IPS-NIHi11 (cell line): Measurements from ENCODE around the gene LAMA3.

Experiments
- DNase-seq: peaks from one replicate; pipeline ENCODE4 v3.0.0; 2012; ENCODE audit warnings: mixed read lengths, low spot score

Gene LAMA3

DNA sequence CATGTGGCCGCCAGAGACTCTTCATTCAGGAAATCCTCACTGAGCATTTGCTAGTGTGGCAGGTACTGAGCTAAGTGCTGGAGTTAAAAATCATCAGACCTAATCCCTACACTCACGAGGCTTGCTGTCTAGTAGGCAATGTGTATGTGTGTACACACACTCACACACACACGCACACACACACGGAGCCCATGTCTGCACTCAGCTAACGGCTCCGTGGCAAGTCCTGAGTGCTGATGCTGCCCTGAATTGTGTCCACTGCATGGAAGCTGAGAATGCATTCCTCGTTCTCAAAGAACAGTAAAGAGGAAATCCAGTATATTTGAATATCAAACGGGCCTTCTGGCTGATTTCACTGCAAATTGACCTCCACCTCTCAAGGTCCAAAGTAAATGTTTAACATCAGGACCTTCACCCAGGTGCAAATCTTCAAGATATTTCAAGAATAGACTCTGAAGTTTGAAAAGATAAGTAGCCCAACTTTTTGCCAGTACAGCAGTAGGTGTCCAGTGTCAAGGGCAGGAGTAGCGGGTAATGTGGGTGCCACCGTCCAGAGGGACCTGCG is 189.2 kb downstream of the LAMA3 start:
- DNase-seq: no peak

- no peak for DNase-seq
These were observed 189.9 kb downstream of the LAMA3 start for GRCh38 chr18:23879126-23879525.

- DNase-seq: no peak
These were observed 190.3 kb downstream of the LAMA3 start for GRCh38 chr18:23879544-23879943.

DNA sequence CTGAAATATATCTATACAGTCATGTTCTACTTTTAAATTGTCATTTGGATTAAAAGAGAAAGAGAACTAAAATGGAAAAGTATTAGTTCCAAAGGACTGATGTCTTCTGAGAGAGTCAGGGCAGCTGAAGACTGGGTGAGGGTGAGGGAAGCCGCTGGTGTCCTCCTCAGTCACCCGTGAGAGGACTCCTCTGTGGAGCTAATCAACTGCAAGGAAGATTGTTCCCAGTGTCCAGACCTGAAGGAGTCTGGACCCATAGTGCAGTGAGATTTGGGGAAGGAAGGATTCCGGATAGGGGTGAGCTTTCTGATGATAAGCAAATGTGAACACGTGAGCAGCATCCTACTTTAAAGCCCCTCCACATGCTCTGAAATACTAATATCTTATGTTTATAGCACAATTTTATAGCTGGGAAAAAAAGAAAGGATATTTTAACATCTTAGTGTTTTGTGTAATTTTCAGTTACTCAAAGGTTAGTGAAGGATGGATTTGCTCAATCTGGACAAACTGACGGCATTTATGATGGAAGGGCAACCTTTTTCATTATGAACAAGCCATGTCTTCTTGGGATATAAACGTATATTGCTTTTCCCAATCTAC is 190.8 kb downstream of the LAMA3 start:
- DNase-seq: no peak

- DNase-seq: no peak
These were observed 191.8 kb downstream of the LAMA3 start for GRCh38 chr18:23880931-23881617.

- DNase-seq: no peak
These were observed 192.5 kb downstream of the LAMA3 start for GRCh38 chr18:23881778-23882177.

- no peak for DNase-seq
These were observed 193.5 kb downstream of the LAMA3 start for GRCh38 chr18:23882616-23883276.

DNA sequence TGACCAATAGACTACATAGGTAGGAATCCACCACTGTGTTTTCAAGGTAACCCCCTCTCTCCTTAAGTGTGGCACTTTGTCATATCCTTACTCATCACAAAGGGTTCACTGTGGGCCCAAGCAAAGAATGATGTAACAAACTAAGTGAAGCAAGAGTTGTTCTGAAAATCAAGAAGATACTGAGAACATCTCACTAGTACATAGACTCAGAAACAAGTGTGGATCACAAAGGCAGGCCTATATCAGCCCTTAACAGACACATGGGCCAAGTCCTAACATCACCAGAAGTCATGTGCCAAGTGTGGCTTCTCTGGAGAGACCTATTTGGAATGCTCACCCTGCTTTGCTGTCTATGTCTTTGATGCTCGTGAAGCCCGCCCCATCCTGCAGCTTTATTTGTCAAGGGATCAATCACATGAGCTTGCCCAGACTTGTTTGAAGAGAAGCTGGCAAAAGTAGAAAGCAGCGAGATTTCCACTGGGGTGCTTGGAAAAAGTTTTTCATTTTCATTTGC is 194.1 kb downstream of the LAMA3 start:
- DNase-seq: no peak

GRCh38 chr18:23884681-23885375 is 195.6 kb downstream of the LAMA3 start:
- DNase-seq: peak; percentile 49

- DNase-seq: no peak
These were observed 196.5 kb downstream of the LAMA3 start for GRCh38 chr18:23885750-23886149.

GRCh38 chr18:23887035-23887434 is 197.8 kb downstream of the LAMA3 start:
- DNase-seq: no peak

GRCh38 chr18:23887493-23887892 is 198.2 kb downstream of the LAMA3 start:
- DNase-seq: no peak

- no peak for DNase-seq
These were observed 199.6 kb downstream of the LAMA3 start for GRCh38 chr18:23888881-23889280.

GRCh38 chr18:23889907-23890306 is 200.7 kb downstream of the LAMA3 start:
- no peak for DNase-seq

GRCh38 chr18:23890589-23890988 is 201.3 kb downstream of the LAMA3 start:
- no peak for DNase-seq

DNA sequence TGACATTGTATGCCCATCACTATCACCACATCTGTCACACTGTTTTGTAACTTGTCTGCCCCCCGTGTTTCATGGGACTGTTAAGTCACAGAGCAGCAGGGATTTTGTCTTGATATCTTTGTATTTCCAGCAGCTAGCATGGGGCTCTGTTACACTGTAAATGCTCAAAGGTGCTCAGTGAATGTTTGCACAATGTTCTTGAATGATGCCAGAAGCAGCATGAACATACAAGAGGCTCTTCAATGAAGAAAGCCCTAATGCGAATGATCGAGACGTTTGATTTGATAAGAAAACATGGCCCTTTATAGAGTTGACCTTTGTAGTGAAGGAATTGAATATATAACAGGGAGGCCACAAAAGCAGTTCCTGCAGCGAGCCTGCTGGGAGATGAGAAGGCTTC is 204.4 kb downstream of the LAMA3 start:
- DNase-seq: no peak

DNA sequence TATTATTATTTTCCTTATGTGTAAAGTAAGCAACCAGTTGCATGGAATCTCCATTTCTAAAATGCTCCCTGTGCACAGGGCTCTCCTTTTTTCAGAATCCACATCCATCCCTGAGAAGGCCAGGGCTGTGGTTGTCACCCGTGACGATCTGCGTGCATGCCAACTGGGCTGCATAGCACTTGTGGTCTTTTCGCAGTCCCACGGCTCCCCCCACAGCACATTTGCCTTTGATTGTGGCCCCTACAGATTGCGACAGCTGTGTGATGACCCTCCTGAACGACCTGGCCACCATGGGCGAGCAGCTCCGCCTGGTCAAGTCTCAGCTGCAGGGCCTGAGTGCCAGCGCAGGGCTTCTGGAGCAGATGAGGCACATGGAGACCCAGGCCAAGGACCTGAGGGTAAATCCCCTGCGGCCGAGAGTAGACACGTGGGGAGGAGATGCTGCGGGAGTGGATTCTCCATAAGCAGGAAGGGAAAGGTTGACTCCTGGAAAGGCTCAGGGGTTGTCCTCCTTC is 205.5 kb downstream of the LAMA3 start:
- no peak for DNase-seq

DNA sequence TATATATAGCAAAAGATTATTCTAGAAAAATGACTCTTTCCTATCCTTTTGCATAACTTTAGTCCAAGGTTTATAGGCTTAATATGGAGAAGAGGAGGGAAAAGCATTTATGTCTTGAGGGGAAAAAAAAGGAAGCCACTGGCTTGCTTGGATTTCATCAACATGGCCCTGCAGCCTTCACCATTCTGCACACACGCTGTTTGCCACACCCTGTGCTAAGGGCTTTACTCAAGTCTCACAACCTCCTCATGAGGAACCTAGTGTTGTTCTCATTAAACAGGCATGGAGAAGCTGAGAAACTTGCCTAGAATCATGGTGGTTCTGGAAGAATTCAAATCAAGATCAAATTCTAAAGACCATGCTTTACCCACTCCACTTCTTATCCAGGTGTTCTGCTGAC is 208.0 kb downstream of the LAMA3 start:
- no peak for DNase-seq

GRCh38 chr18:23897733-23898132 is 208.5 kb downstream of the LAMA3 start:
- no peak for DNase-seq

GRCh38 chr18:23900994-23901393 is 211.7 kb downstream of the LAMA3 start:
- DNase-seq: peak; percentile 55

DNA sequence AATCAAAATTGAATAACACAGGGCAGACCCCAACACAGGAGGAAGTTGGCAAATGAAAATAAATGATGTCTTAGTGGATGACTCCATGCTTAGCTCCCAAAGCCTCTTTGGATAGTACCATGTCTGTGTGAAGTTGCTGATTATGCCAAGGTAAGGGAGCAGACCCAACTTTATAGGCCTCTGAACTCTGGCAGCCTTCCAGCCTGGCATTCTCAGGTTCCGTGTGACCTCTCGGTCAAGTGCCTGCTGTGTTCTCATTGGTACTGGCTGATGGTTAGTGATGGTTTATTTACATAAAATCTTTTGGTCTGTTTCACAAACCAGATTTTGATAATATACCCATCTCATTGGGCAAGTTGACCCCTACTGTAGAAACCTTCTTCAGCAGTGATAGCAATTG is 213.1 kb downstream of the LAMA3 start:
- DNase-seq: no peak

GRCh38 chr18:23903971-23904370 is 214.7 kb downstream of the LAMA3 start:
- DNase-seq: no peak
